Calu3 (cell line): ENCODE results near the gene CCR6. TPM values are rescaled to one million over a fixed set of nuclear protein-coding genes. Genes with fewer than 3 reads are reported as not detected.

Source experiments
- BruUV-seq: library from RNA; stranded (reverse); fragments of 400-500 nt; replicated peaks from 2 replicates; lab custom pipeline; 2021; lab: Mats Ljungman, UMichigan
- CTCF ChIA-PET: fragments of 300-600 bp; sonication (Branson Sonifier 250); formaldehyde crosslinking; loops from one replicate; lab custom pipeline; 2022; ENCODE audit warnings: antibody characterized with exemption; lab: Charles Lee
- DNase-seq: peaks from one replicate; pipeline ENCODE4 v3.0.0; 2022
- H3K27ac Mint-ChIP-seq: one replicate; pipeline ENCODE4 v1.8.0; 2022; ENCODE audit warnings: mixed read lengths; ENCODE audit not compliant: unreplicated experiment
- H3K27me3 Mint-ChIP-seq: one replicate; pipeline ENCODE4 v1.8.0; 2022; ENCODE audit warnings: mixed read lengths; ENCODE audit not compliant: unreplicated experiment
- H3K36me3 Mint-ChIP-seq: one replicate; pipeline ENCODE4 v1.8.0; 2022; ENCODE audit warnings: mild to moderate bottlenecking, moderate library complexity, mixed read lengths; ENCODE audit not compliant: insufficient read depth, unreplicated experiment
- H3K4me1 Mint-ChIP-seq: one replicate; pipeline ENCODE4 v1.8.0; 2022; ENCODE audit warnings: mild to moderate bottlenecking, low read depth, mixed read lengths; ENCODE audit not compliant: unreplicated experiment
- H3K4me3 Mint-ChIP-seq: one replicate; pipeline ENCODE4 v1.8.0; 2022; ENCODE audit warnings: mild to moderate bottlenecking, low read depth, moderate library complexity, mixed read lengths; ENCODE audit not compliant: unreplicated experiment
- H3K9me3 Mint-ChIP-seq: one replicate; pipeline ENCODE4 v1.8.0; 2022; ENCODE audit warnings: low read depth, mixed read lengths; ENCODE audit not compliant: unreplicated experiment
- CTCF ChIP-seq: fragments of 200-600 bp; IDR thresholded peaks from one replicate; pipeline ENCODE4 v1.8.0; 2022; ENCODE audit warnings: antibody characterized with exemption; ENCODE audit not compliant: unreplicated experiment
- intact Hi-C: fragments of 100-400 bp; cut with micrococcal nuclease; formaldehyde crosslinking; loops from one replicate; pipeline ENCODE4 v1.10.0; 2022; ENCODE audit not compliant: unreplicated experiment
- total RNA-seq: library from RNA; stranded (reverse); gene quantifications from 2 replicates; pipeline ENCODE4 v1.2.3, GENCODE V29; 2022

Gene CCR6
- total RNA-seq, 1 experiment from 2014 or later: not detected

DNA sequence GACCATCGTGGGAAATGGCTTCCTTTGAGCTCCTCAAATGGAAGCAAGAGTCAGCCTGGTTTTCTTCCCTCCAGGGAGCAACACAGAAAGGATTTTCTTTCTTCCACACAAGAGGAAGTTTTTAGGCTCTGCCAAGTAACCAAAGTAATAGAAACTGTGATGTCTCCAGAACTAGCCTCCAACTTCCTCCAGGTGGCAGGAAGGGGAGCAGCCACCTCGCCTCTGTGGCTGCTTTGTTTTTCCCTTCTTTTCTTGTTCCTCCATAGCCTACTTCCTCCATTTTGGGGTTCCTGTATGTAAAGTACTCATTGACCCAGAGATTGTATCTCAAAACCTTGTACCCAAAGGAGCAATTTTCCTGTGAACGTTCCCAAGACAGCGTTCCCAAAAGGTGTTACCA, 32.7 kb upstream of the CCR6 start:
- intact Hi-C loops: no loop called here
- BruUV-seq: no TSS peak
- Mint-ChIP-seq H3K9me3 (no peaks in the 10 kb centered on the region), H3K4me3 (no peak overlapping the region), H3K36me3 (no peaks in the 10 kb centered on the region), H3K4me1 (no peaks in the 10 kb centered on the region), H3K27me3 (peaks cover 44% of the 10 kb centered on the region), H3K27ac (no peak overlapping the region)
- TF ChIP-seq CTCF: no peak
- CTCF ChIA-PET: no interaction called here
- DNase-seq: no peak

- H3K36me3 Mint-ChIP-seq: no peaks in the 10 kb centered on the region
- H3K27ac Mint-ChIP-seq: no peak overlapping the region
- DNase-seq: no peak
- BruUV-seq: no TSS peak
- TF ChIP-seq CTCF: no peak
- intact Hi-C loops: no loop called here
- no peaks in the 10 kb centered on the region for H3K9me3 Mint-ChIP-seq
- CTCF ChIA-PET: no interaction called here
- no peaks in the 10 kb centered on the region for H3K4me1 Mint-ChIP-seq
- H3K27me3 Mint-ChIP-seq: peaks cover 37% of the 10 kb centered on the region
- no peak overlapping the region for H3K4me3 Mint-ChIP-seq
These were observed 31.7 kb upstream of the CCR6 start for GRCh38 chr6:167091026-167091804.

GRCh38 chr6:167091805-167092107, 31.1 kb upstream of the CCR6 start:
- H3K27ac Mint-ChIP-seq: no peak overlapping the region
- no peaks in the 10 kb centered on the region for H3K36me3 Mint-ChIP-seq
- H3K4me1 Mint-ChIP-seq: no peaks in the 10 kb centered on the region
- CTCF ChIA-PET: no interaction called here
- intact Hi-C loops: no loop called here
- no peak overlapping the region for H3K4me3 Mint-ChIP-seq
- BruUV-seq: no TSS peak
- no peak for TF ChIP-seq CTCF
- DNase-seq: no peak
- peaks cover 37% of the 10 kb centered on the region for H3K27me3 Mint-ChIP-seq
- H3K9me3 Mint-ChIP-seq: no peaks in the 10 kb centered on the region

DNA sequence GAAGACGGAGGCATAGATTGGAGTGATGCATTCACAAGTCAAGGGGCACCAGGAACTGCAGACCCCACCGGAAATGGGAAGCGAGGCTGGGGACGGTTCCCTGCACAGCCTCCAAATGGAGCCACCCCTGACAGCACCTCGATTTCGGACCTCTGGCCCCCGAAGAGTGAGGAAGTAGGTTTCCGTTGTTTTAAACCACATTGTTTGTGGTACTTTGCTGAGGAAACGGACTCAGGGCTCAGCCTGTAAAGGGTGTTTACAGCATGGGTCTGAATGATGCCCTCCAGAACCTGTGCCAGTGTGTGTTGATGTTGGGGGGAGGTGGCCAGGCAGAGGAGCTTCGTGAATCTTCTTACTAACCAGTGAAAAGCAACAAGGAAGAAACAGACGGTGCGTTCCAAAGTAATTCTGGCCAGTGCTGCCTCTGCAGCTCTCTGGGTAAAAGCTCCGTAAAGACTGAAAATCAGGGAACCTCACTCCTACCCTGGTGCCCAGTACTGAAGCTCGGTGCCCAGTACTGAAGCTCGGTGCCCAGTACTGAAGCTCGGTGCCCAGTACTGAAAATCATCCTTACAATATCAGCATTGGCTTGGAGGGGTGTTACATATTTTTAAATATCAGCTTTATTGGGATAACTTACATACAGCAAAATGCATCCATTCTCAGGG, 30.1 kb upstream of the CCR6 start:
- intact Hi-C loops: no loop called here
- no peak for TF ChIP-seq CTCF
- CTCF ChIA-PET: no interaction called here
- Mint-ChIP-seq H3K36me3 (no peaks in the 10 kb centered on the region), H3K27ac (no peak overlapping the region), H3K4me3 (no peak overlapping the region), H3K4me1 (no peaks in the 10 kb centered on the region), H3K27me3 (peaks cover 38% of the 10 kb centered on the region), H3K9me3 (no peaks in the 10 kb centered on the region)
- DNase-seq: no peak
- BruUV-seq: no TSS peak
